HepG2 (cell line): Measurements from ENCODE around the gene CTNNBIP1. TPM values are rescaled to one million over a fixed set of nuclear protein-coding genes. Genes with fewer than 3 reads are reported as not detected.
A peak's percentile ranks its signal among the peaks of the same experiment; 100 is the strongest.

Experiments used
- AGO1 ChIP-seq: fragments of 200-400 bp; formaldehyde crosslinking; IDR thresholded peaks from 2 replicates; pipeline ENCODE4 v1.6.1; 2017; ENCODE audit warnings: mild to moderate bottlenecking, low read depth, low read length, moderate library complexity; ENCODE audit not compliant: poor library complexity, severe bottlenecking
- CENPT ChIP-seq: sonication (generic); formaldehyde crosslinking; IDR thresholded peaks from 2 replicates; pipeline ENCODE4 v1.8.0; 2022; ENCODE audit warnings: low read depth, mild to moderate bottlenecking, moderate library complexity, missing genetic modification reagents
- ELF1 ChIP-seq: sonication (generic); formaldehyde crosslinking; IDR thresholded peaks from 2 replicates; pipeline ENCODE4 v1.4.0; 2020; ENCODE audit warnings: missing genetic modification reagents
- GABPA ChIP-seq, 2 experiments: IDR thresholded peaks; 2 replicates each; pipeline ENCODE4 v1.6.1; 2011 to 2016; ENCODE audit warnings: low read depth in 2 of 2, low read length in 1 of 2, missing biosample characterization in 1 of 2, missing genetic modification characterization in 1 of 2
- GFI1 ChIP-seq: sonication (generic); formaldehyde crosslinking; IDR thresholded peaks from 2 replicates; pipeline ENCODE4 v1.5.0; 2020; ENCODE audit warnings: missing genetic modification reagents, mild to moderate bottlenecking, borderline replicate concordance
- KLF12 ChIP-seq: sonication (generic); formaldehyde crosslinking; IDR thresholded peaks from 2 replicates; pipeline ENCODE4 v1.4.0; 2020; ENCODE audit warnings: missing genetic modification reagents, borderline replicate concordance
- MEF2D ChIP-seq: sonication (generic); formaldehyde crosslinking; IDR thresholded peaks from 2 replicates; pipeline ENCODE4 v1.5.1; 2020; ENCODE audit warnings: mild to moderate bottlenecking, missing genetic modification reagents
- NCOA1 ChIP-seq: sonication (generic); formaldehyde crosslinking; IDR thresholded peaks from 2 replicates; pipeline ENCODE4 v1.9.0; 2021; ENCODE audit warnings: missing genetic modification reagents
- NFE2 ChIP-seq: sonication (generic); formaldehyde crosslinking; IDR thresholded peaks from 2 replicates; pipeline ENCODE4 v1.4.0; 2020; ENCODE audit warnings: missing genetic modification reagents
- NFE2L2 ChIP-seq: fragments of 150-350 bp; IDR thresholded peaks from 2 replicates; pipeline ENCODE4 v1.6.1; 2014; ENCODE audit warnings: low read length
- PHF21A ChIP-seq: sonication (generic); formaldehyde crosslinking; IDR thresholded peaks from 2 replicates; pipeline ENCODE4 v1.5.0; 2020; ENCODE audit warnings: mild to moderate bottlenecking, missing genetic modification reagents
- PTBP1 ChIP-seq: fragments of 200-400 bp; formaldehyde crosslinking; IDR thresholded peaks from 2 replicates; pipeline ENCODE4 v1.6.1; 2018; ENCODE audit warnings: low read length, low read depth; ENCODE audit not compliant: poor library complexity, severe bottlenecking
- SNAI1 ChIP-seq: sonication (generic); formaldehyde crosslinking; IDR thresholded peaks from 2 replicates; pipeline ENCODE4 v1.5.0; 2020; ENCODE audit warnings: mild to moderate bottlenecking, missing genetic modification reagents, borderline replicate concordance
- SUZ12 ChIP-seq: fragments of 150-350 bp; IDR thresholded peaks from 2 replicates; pipeline ENCODE4 v1.6.1; 2014; ENCODE audit warnings: low read depth, low read length
- TERF1 ChIP-seq: sonication (generic); formaldehyde crosslinking; IDR thresholded peaks from 2 replicates; pipeline ENCODE4 v1.8.0; 2022; ENCODE audit warnings: mild to moderate bottlenecking, missing genetic modification reagents, moderate library complexity
- TFDP1 ChIP-seq: IDR thresholded peaks from 2 replicates; pipeline ENCODE4 v1.6.1; 2016; ENCODE audit warnings: missing compliant biosample characterization, missing genetic modification reagents, borderline replicate concordance
- ZNF124 ChIP-seq: sonication (generic); formaldehyde crosslinking; IDR thresholded peaks from 2 replicates; pipeline ENCODE4 v1.4.0; 2020; ENCODE audit warnings: missing genetic modification reagents
- ZNF615 ChIP-seq: sonication (generic); formaldehyde crosslinking; IDR thresholded peaks from 2 replicates; pipeline ENCODE4 v1.5.0; 2020; ENCODE audit warnings: mild to moderate bottlenecking, missing genetic modification reagents, borderline replicate concordance
- ZNF652 ChIP-seq: IDR thresholded peaks from 2 replicates; pipeline ENCODE4 v1.6.1; 2016; ENCODE audit warnings: low read depth, borderline replicate concordance
- ZNF776 ChIP-seq: sonication (generic); formaldehyde crosslinking; IDR thresholded peaks from 2 replicates; pipeline ENCODE4 v1.4.0; 2020; ENCODE audit warnings: mild to moderate bottlenecking, missing genetic modification reagents
- ZNF816 ChIP-seq: sonication (generic); formaldehyde crosslinking; IDR thresholded peaks from 2 replicates; pipeline ENCODE4 v1.8.0; 2022; ENCODE audit warnings: missing genetic modification reagents, mild to moderate bottlenecking, borderline replicate concordance
- polyA plus RNA-seq, 8 experiments: library from polyadenylated mRNA; depleted of rRNA in 3 of 8; stranded (reverse) in 7 of 8; unstranded in 1 of 8; fragments of >200 nt; fragmentation: Illumina TruSeq in 4 of 8; extraction: Trizol in 4 of 8; gene quantifications; 2 replicates each; pipeline versions ENCODE4 v1.2.1 to v1.2.3, GENCODE V29; 2011 to 2016; ENCODE audit warnings: low read depth in 4 of 8, missing spikeins in 1 of 8, mixed read lengths in 1 of 8; ENCODE audit not compliant: insufficient read depth in 1 of 8
- total RNA-seq, 5 experiments: library from RNA; depleted of rRNA; stranded (reverse); fragments of >200 nt; fragmentation: Illumina TruSeq; extraction: Trizol; gene quantifications; 2 replicates each; pipeline ENCODE4 v1.2.3, GENCODE V29; 2016; ENCODE audit warnings: low read depth in 1 of 5
- TF ChIP-seq, protein P1 (sequence below): sonication (generic); formaldehyde crosslinking; IDR thresholded peaks from 2 replicates; pipeline ENCODE4 v1.5.1; 2020; ENCODE audit warnings: missing genetic modification reagents, mild to moderate bottlenecking, borderline replicate concordance
- TF ChIP-seq, protein P2 (sequence below): sonication (generic); formaldehyde crosslinking; IDR thresholded peaks from 2 replicates; pipeline ENCODE4 v1.4.0; 2020; ENCODE audit warnings: missing genetic modification reagents; ENCODE audit errors: not compliant biosample characterization

The CTNNBIP1 gene
- total and polyA plus RNA-seq, 2 of the 13 experiments (the other 11 are each of a cell fraction or from before 2014, with no cell fraction given): 71.7 to 83.0 TPM

DNA sequence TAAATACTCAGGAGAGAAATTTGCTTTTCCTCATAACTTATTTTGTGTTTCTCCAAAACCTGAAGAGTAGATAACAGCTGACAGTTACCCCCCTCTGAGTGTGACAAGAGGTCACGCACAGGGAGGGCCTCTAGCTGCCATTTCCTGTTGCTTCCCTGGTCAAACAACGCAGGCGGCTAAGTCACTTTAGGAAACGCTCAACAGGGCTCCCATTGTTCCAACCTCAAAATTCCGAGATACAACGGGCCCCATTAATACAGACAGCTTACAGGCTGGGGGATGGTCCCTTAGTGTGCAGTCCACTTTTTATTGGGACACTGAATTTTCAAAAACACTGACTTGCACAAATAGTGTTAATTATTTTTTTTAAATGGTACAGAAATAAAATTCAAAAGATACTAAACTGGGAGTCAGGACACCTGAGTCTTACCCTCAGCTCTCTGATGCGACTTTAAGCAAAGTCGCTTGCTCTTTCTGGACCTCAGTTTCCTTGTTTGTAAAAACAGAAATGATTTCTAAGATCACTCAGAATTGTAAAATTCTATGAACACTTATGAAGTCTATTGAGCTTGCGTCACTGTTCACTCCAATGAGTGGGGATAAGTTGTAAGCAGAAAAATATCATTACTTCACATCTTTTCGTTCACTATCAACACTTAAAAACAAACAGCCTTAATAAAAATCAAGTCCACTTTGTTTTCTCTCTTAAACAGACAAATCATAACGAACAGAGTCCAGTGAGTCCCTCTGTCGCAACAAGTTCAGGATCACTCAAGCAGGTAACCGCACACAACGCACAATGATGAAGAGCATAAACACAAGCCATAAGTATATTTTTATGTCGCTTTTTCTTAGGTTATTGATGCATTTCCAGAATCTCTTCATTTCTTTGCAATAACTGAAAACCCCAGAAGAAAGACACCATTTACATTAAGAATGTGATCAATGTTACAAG is 19.6 kb upstream of the CTNNBIP1 start (continued):
- TF ChIP-seq, protein P1, sequence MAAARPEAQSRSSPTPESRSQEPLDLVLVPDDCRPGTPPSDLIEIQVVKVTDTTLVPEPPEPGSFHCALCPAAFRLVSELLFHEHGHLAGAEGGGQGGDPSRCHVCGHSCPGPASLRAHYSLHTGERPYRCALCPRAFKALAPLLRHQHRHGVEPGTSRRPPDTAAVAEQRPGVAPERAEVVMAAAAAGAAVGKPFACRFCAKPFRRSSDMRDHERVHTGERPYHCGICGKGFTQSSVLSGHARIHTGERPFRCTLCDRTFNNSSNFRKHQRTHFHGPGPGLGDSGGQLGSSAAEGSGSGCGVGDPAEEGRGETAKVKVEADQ (CRISPR knock-in tag): no peak
- TF ChIP-seq ZNF652 (CRISPR knock-in tag) (peak; percentile 39; the same call in 1 of the 2 replicates), NFE2L2 (no peak), TFDP1 (no peak; the same call in 1 of the 2 replicates), ZNF124 (peak; percentile 70; the same call in 1 of the 2 replicates), SNAI1 (no peak), ZNF615 (no peak), GABPA (IDR thresholded peaks at IDR 0.05; ENCODE audit: low read depth, low read length) (no peak), GABPA (CRISPR knock-in tag; IDR thresholded peaks at IDR 0.05; ENCODE audit: low read depth) (peak; percentile 73), ZNF776 (CRISPR knock-in tag) (no peak), GFI1 (no peak; the same call in 1 of the 2 replicates), PHF21A (CRISPR knock-in tag) (peak; percentile 93), CENPT (no peak), NFE2 (CRISPR knock-in tag) (no peak), TERF1 (CRISPR knock-in tag) (no peak), PTBP1 (no peak), MEF2D (CRISPR knock-in tag) (no peak), NCOA1 (CRISPR knock-in tag) (0 out of 2 replicates have a peak, but pooled peaks have one; percentile 57), ELF1 (peak; percentile 79), ZNF816 (CRISPR knock-in tag) (no peak), KLF12 (CRISPR knock-in tag) (no peak), AGO1 (no peak), SUZ12 (no peak)
- TF ChIP-seq, protein P2, sequence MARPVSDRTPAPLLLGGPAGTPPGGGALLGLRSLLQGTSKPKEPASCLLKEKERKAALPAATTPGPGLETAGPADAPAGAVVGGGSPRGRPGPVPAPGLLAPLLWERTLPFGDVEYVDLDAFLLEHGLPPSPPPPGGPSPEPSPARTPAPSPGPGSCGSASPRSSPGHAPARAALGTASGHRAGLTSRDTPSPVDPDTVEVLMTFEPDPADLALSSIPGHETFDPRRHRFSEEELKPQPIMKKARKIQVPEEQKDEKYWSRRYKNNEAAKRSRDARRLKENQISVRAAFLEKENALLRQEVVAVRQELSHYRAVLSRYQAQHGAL (CRISPR knock-in tag): no peak
